Adrenal gland (tissue), 12 donors: ENCODE results near the gene PRKCB. TPM values are rescaled to one million over a fixed set of nuclear protein-coding genes. Genes with fewer than 3 reads are reported as not detected.

Source experiments
- DNase-seq, 7 donors: peaks; one replicate each; pipeline ENCODE4 v3.0.0-alpha.2; 2019 to 2020
- H3K27ac ChIP-seq, 5 donors: fragments of 200-600 bp; sonication (generic) in 4 of 5; 1 replicate in 3 of 5; 2 replicates in 2 of 5; pipeline versions ENCODE4 v1.5.1 to v1.8.0; 2016 to 2020; ENCODE audit warnings: mild to moderate bottlenecking in 1 of 5
- H3K27me3 ChIP-seq: fragments of 200-600 bp; 2 replicates; pipeline ENCODE4 v1.8.0; 2021
- H3K36me3 ChIP-seq, 2 donors: fragments of 200-600 bp; replicated peaks in 1 of 2; 1 replicate in 1 of 2; 2 replicates in 1 of 2; pipeline versions ENCODE4 v1.5.1 to v1.8.0; 2018 to 2022
- H3K4me1 ChIP-seq, 2 donors: fragments of 200-600 bp; replicated peaks in 1 of 2; 1 replicate in 1 of 2; 2 replicates in 1 of 2; pipeline versions ENCODE4 v1.5.1 to v1.8.0; 2018 to 2021
- H3K4me3 ChIP-seq, 4 donors: fragments of 200-600 bp; sonication (generic) in 3 of 4; one replicate each; pipeline ENCODE4 v1.5.1; 2016 to 2018
- H3K9me3 ChIP-seq, 3 donors: fragments of 200-600 bp; sonication (generic) in 1 of 3; replicated peaks in 1 of 3; 1 replicate in 2 of 3; 2 replicates in 1 of 3; pipeline versions ENCODE4 v1.5.1 to v1.8.0; 2016 to 2021
- POLR2A ChIP-seq, 2 donors: fragments of 450-650 bp; IDR thresholded peaks; one replicate each; pipeline ENCODE4 v1.6.1; 2017; ENCODE audit warnings: antibody characterized with exemption in 2 of 2, mild to moderate bottlenecking in 2 of 2, moderate library complexity in 1 of 2
- whole genome bisulfite sequencing, 4 donors: extraction: QIAGEN DNeasy Blood & Tissue Kit in 2 of 4; methylation state at CpG; one replicate each; pipeline versions ENCODE4 v1.1.5 to v1.1.7; 2013 to 2017; 5-methylcytosine and 5-hydroxymethylcytosine counted together
- intact Hi-C, 2 donors: fragments of 100-400 bp; cut with DNase I; formaldehyde crosslinking; loops; one replicate each; pipeline versions ENCODE4 v1.14.1 to v1.15.0; 2022 to 2023
- polyA plus RNA-seq, 3 donors: library from polyadenylated mRNA; stranded (reverse); fragments of 200-250 nt in 2 of 3; fragments of 350-450 nt in 1 of 3; fragmentation: Illumina TruSeq in 1 of 3; extraction: RNeasy Lipid Tissue Mini Kit (QIAGEN cat#74804) in 1 of 3; gene quantifications; one replicate each; pipeline ENCODE4 v1.2.3, GENCODE V29; 2013 to 2014
- total RNA-seq, 9 donors: library from RNA; depleted of rRNA in 4 of 9; stranded (reverse); fragments of >200 nt in 4 of 9; fragments of 120-200 nt in 1 of 9; fragmentation: NEBNext Ultra II Directional in 1 of 9; extraction: Animal tissue kit (Norgen Biotek cat#: 25700) in 1 of 9; gene quantifications; one replicate each; pipeline versions ENCODE4 v1.1.0 to v1.2.4, GENCODE V29; 2013 to 2023
- TF ChIP-seq, protein P1 (sequence below), 6 experiments: fragments of 450-650 bp in 4 of 6; fragments of 200-600 bp in 2 of 6; sonication (generic) in 1 of 6; IDR thresholded peaks; 1 replicate in 5 of 6; 2 replicates in 1 of 6; pipeline versions ENCODE4 v1.5.1 to v1.8.0; 2016 to 2021; ENCODE audit warnings: antibody characterized with exemption in 6 of 6, mild to moderate bottlenecking in 2 of 6, moderate library complexity in 1 of 6
- donor health status: healthy with polysubstance abuse.
- donor health status: Bipolar disorder and iron deficiency.
- donor health status: DM: yes; HTN: yes; CAD: no.
- donor health status: DM: no; HTN: no; CAD: no.
- donor health status: DM: no; HTN: no; CAD: no.
- donor health status: DM: yes; HTN: yes; CAD: no.

The PRKCB gene
- total and polyA plus RNA-seq, 12 donors, result 0.54 to 8.0 (median 3.0) TPM

GRCh38 chr16:24165273-24165672 is 329.5 kb downstream of the PRKCB start:
- 80 to 92% (median 84%) methylated on average over 3 of the region's 3 CpGs for WGBS, 4 donors
- Histone ChIP-seq H3K27me3 (no peaks in the 10 kb centered on the region), H3K9me3 (no peaks in the 10 kb centered on the region), H3K36me3 (no peaks in the 10 kb centered on the region), H3K4me1 (no peaks in the 10 kb centered on the region), H3K4me3 (no peak overlapping the region), H3K27ac (no peak overlapping the region)
- no peak for DNase-seq
- intact Hi-C loops, result no loop called here
- TF ChIP-seq, protein P1, sequence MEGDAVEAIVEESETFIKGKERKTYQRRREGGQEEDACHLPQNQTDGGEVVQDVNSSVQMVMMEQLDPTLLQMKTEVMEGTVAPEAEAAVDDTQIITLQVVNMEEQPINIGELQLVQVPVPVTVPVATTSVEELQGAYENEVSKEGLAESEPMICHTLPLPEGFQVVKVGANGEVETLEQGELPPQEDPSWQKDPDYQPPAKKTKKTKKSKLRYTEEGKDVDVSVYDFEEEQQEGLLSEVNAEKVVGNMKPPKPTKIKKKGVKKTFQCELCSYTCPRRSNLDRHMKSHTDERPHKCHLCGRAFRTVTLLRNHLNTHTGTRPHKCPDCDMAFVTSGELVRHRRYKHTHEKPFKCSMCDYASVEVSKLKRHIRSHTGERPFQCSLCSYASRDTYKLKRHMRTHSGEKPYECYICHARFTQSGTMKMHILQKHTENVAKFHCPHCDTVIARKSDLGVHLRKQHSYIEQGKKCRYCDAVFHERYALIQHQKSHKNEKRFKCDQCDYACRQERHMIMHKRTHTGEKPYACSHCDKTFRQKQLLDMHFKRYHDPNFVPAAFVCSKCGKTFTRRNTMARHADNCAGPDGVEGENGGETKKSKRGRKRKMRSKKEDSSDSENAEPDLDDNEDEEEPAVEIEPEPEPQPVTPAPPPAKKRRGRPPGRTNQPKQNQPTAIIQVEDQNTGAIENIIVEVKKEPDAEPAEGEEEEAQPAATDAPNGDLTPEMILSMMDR (IDR thresholded peaks at IDR 0.05), result no peak
- TF ChIP-seq POLR2A (IDR thresholded peaks at IDR 0.05), result no peak

DNA sequence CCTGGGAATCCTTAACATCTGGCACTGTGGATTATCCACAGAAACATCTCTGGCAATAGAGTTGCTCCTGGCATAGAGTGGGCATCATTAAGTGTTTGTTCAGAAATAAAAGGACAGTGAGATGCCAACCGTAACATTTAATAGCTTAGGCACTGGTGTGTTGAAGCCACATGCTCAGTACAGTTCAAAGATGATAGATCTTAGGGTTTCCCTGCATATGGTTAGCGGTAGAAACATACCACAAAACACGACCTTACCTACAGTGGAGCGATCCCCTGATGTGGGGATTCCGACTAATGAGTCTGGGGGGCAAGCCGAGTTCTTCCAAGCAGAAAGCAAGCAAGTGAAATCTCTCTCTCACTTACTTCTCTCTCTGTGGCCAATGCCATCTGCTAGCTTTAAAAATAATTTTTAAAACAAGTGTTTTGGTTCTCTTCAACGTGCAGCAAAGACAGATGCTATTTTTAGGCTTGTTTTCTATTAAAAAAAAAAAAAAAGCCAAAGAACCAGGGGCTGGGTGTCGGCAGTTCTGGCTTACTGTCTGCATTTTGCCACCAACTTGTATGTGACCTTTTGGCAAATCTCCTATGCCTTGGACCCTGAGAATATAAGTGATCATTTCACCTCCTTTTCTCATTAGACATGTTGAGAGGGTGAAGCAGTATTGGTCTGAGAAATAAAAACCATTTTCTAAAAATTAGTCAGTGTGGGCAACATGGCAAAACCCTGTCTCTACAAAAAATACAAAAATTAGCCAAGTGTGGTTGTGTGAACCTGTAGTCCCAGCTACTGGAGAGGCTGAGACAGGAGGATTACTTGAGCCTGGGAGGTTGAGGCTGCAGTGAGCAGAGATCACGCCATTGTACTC is 331.1 kb downstream of the PRKCB start:
- Histone ChIP-seq H3K27me3 (no peaks in the 10 kb centered on the region), H3K36me3 (no peaks in the 10 kb centered on the region), H3K4me1 (no peaks in the 10 kb centered on the region), H3K4me3 (no peak overlapping the region), H3K9me3 (no peaks in the 10 kb centered on the region), H3K27ac (no peak overlapping the region)
- 64 to 71% (median 65%) methylated on average over 9 of the region's 9 CpGs for WGBS, 4 donors
- no peak for DNase-seq
- no peak for TF ChIP-seq POLR2A (IDR thresholded peaks at IDR 0.05)
- TF ChIP-seq, protein P1 (IDR thresholded peaks at IDR 0.05), result no peak
- intact Hi-C loops, result no loop called here

DNA sequence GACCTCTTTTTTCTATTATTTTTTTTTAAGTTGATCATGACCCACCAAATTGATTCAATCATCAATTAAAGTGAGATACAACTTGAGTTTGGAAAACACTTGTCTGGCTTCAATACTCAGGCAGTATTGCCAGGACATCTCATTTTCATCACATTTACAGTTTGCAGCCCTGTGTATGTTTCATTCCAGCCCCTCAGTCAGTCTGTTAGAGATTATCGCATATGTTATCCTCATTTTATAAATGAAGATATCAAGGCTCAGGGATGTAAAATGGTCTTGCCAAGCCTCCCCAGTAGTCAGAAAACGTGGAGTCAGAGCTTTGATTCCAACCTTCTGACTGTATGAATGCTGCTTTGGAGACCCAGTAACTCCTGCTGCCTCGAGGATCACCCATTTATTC is 333.1 kb downstream of the PRKCB start:
- 59 to 81% (median 64%) methylated on average over 3 of the region's 3 CpGs for WGBS, 4 donors
- TF ChIP-seq, protein P1 (IDR thresholded peaks at IDR 0.05), result no peak
- no peak for TF ChIP-seq POLR2A (IDR thresholded peaks at IDR 0.05)
- no peaks in the 10 kb centered on the region for H3K27me3 ChIP-seq
- no peak overlapping the region for H3K27ac ChIP-seq
- intact Hi-C loops, result no loop called here
- no peaks in the 10 kb centered on the region for H3K4me1 ChIP-seq
- no peak overlapping the region for H3K4me3 ChIP-seq
- no peaks in the 10 kb centered on the region for H3K9me3 ChIP-seq
- H3K36me3 ChIP-seq, result no peaks in the 10 kb centered on the region
- no peak for DNase-seq

GRCh38 chr16:24170407-24170806 is 334.6 kb downstream of the PRKCB start:
- no peak for DNase-seq
- no peak overlapping the region for H3K27ac ChIP-seq
- no peak overlapping the region for H3K4me3 ChIP-seq
- no peaks in the 10 kb centered on the region for H3K27me3 ChIP-seq
- WGBS, 4 donors, result 76 to 83% (median 78%) methylated on average over 5 of the region's 5 CpGs
- intact Hi-C loops, result no loop called here
- H3K4me1 ChIP-seq, result no peaks in the 10 kb centered on the region
- no peaks in the 10 kb centered on the region for H3K9me3 ChIP-seq
- TF ChIP-seq POLR2A (IDR thresholded peaks at IDR 0.05), result no peak
- TF ChIP-seq, protein P1 (IDR thresholded peaks at IDR 0.05), result no peak
- H3K36me3 ChIP-seq, result no peaks in the 10 kb centered on the region
